ENCODE measurements around the gene WDR83. TPM values are rescaled to one million over a fixed set of nuclear protein-coding genes. Genes with fewer than 3 reads are reported as not detected.

Gene WDR83
- total RNA-seq, 1 donor: 7.3 TPM

- DNase-seq (ENCODE audit: low read depth): no peak
- no peak for TF ChIP-seq CTCF (IDR thresholded peaks at IDR 0.05; ENCODE audit: insufficient read depth, low read depth, low read length)
- no peak overlapping the region for H3K4me3 ChIP-seq (ENCODE audit: low read depth, low read length)
Observed at GRCh38 chr19:12685831-12686230, 19.2 kb downstream of the WDR83 start.

- no peak for TF ChIP-seq CTCF (IDR thresholded peaks at IDR 0.05; ENCODE audit: insufficient read depth, low read depth, low read length)
- no peak for DNase-seq (ENCODE audit: low read depth)
Observed at GRCh38 chr19:12687496-12688196, 21.0 kb downstream of the WDR83 start, which contains the start of gene GNG14. Gene GNG14 (plus strand): TSS chr19:12687998. CDS start chr19:12688049, 51 bp downstream.

GRCh38 chr19:12689012-12689411 is 22.4 kb downstream of the WDR83 start:
- TF ChIP-seq CTCF (IDR thresholded peaks at IDR 0.05; ENCODE audit: insufficient read depth, low read depth, low read length): no peak
- DNase-seq (ENCODE audit: low read depth): no peak

More at GRCh38 chr19:12687496-12688196, 21.0 kb downstream of the WDR83 start, which contains the start of gene GNG14:
- H3K4me3 ChIP-seq (ENCODE audit: low read depth, low read length): no peak within 1 kb of the TSS

GRCh38 chr19:12689581-12690216 is 23.1 kb downstream of the WDR83 start:
- H3K4me3 ChIP-seq (ENCODE audit: low read depth, low read length): no peak overlapping the region
- no peak for DNase-seq (ENCODE audit: low read depth)
- no peak for TF ChIP-seq CTCF (IDR thresholded peaks at IDR 0.05; ENCODE audit: insufficient read depth, low read depth, low read length)

More at GRCh38 chr19:12689012-12689411, 22.4 kb downstream of the WDR83 start:
- no peak overlapping the region for H3K4me3 ChIP-seq (ENCODE audit: low read depth, low read length)

GRCh38 chr19:12692960-12693359 is 26.4 kb downstream of the WDR83 start:
- H3K4me3 ChIP-seq (ENCODE audit: low read depth, low read length): no peak overlapping the region
- no peak for TF ChIP-seq CTCF (IDR thresholded peaks at IDR 0.05; ENCODE audit: insufficient read depth, low read depth, low read length)
- no peak for DNase-seq (ENCODE audit: low read depth)

GRCh38 chr19:12694641-12695040 is 28.0 kb downstream of the WDR83 start:
- no peak for DNase-seq (ENCODE audit: low read depth)
- TF ChIP-seq CTCF (IDR thresholded peaks at IDR 0.05; ENCODE audit: insufficient read depth, low read depth, low read length): no peak
- H3K4me3 ChIP-seq (ENCODE audit: low read depth, low read length): no peak overlapping the region

Measured in fibroblast of villous mesenchyme (primary cell).